Fibroblast of upper back skin (primary cell): Measurements from ENCODE around the gene RFC2.
"Not testable (repeated sequence)": the region's sequence is repeated elsewhere in the genome, so short reads cannot be mapped to it uniquely, and the experiment has no call there.

Source experiments
- DNase-seq: peaks from one replicate; pipeline ENCODE4 v3.0.0-alpha.2; 2013

Gene RFC2

DNA sequence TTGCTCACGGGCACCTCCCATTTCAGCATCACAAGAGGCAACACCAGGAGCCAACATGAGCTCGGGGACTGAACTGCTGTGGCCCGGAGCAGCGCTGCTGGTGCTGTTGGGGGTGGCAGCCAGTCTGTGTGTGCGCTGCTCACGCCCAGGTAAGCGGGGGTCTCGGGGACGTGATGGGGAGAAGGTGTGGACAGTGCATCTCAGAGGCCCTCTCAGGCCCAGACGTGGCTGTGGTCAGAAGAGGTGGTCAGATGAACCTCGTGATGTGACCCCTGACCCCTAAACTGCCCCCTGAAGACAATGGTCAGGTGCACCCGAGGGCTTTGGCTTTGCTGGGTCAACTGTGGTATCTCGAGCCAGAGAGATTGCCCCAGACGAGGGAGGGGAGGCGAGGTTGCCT lies 38.3 kb downstream of the RFC2 start:
- DNase-seq: no peak

DNA sequence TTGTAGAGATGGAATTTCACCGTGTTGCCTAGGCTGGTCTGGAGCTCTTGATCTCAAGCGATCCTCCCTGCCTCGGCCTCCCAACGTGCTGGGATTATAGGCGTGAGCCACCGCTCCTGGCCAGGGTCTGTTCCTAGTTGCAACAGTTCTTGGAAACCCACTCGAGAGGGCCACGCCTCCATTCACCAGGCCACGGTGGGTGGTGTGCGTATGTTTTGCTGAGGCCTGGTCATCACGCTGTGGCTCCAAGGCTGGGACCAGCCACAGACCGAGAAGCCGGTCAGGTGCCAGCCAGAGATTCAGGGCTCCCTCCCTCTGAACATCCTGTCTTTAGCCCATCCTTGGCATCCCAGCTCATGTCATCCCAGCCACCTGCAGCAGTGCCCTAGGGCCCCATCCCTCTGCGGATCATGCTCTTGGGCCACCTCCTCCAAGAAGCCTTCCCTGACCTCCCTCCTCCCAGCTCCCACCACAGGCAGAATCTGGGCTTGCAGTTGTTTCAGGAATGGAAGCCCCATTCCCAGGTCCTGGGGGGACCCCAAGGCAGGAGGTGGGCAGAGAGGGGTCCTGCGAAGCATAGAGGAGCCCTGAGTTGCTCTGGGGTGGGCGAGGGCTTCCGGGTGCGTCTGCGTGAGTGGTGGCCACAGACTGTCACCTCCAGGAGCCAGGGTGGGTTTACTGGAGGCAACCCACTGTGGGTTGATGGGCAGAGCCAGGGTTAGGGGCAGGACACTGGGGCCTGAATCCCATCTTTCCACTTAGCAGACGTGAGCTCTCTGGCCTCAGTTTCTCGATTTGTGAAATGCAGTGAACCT lies 39.2 kb downstream of the RFC2 start:
- no peak for DNase-seq

DNA sequence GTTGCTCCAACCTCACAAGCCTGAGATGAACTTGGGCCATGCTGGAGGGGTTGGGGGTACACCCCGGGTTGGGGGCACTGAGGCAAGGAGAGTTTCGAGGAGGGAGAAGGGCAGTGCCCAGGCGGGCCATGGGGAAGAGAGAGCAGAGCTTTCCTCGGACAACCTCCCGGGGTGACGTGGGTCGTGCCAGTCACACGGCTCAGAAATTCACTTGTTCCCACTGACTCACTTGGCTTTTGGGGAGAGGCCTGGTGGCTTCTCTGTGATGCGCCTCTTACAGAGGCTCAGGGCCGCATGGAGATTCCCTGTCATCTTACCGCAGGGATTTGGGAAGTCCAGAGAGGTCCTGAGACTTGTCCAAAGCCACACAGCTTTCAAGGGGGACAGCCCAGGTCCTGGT lies 41.5 kb downstream of the RFC2 start:
- DNase-seq: no peak

DNA sequence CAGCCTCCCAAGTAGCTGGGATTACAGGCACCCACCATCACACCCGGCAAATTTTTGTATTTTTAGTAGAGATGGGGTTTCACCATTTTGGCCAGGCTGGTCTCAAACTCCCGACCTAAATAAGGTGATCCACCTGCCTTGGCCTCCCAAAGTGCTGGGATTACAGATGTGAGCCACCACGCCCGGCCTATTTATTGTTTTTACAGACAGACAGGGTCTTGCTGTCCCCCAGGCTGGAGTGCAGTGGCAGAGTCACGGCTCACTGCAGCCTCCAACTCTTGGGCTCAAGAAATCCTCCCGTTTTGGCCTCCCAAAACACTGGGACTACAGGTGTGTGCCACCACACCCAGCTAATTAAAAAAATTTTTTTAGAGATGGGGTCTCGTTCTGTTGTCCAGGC lies 46.0 kb downstream of the RFC2 start:
- not testable (repeated sequence) for DNase-seq

DNA sequence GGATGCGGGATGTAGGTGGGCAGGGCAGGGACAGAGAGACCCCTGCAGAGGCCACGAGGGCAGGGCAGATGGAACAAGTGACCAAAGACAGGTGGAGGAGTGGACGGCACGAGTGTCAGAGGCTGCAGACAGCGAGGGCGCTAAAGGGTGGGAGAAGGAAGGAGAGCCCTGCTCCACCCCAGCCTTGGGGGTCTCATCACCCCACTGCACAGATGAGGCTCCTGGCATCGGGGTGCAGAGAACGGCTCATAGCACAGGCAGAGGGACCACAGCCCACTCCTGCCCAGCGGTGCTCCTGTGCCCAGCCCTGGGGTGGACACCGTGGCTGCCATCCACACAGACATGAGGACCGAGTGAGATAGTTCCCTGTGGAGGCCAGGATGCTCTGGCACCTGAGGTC lies 46.6 kb downstream of the RFC2 start:
- DNase-seq: no peak

DNA sequence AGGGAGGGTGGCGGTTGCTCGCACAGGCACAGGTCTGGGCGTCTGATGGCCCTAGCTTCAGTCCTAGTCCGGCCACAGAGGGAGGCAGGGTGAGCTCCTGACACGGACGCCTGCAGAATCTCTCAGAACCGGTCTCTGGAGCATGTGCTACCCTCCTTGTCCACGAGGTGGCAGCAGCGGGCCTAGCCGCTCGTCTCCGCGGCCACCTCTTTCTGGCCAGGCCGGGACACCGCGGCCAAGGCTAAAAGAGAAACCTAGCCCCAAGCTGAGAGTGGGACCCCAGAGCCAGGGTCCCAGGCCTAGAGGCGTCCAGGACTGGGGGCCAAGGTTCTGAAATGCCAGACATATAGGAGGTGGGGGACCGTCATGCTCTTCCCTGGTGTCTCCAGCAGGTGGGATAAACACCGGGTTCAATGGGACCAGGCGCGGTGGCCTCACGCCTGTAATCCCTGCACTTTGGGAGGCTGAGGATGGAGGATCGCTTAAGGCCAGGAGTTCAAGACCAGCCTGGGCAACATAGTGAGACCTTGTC lies 47.5 kb downstream of the RFC2 start:
- peak; percentile 56 for DNase-seq

DNA sequence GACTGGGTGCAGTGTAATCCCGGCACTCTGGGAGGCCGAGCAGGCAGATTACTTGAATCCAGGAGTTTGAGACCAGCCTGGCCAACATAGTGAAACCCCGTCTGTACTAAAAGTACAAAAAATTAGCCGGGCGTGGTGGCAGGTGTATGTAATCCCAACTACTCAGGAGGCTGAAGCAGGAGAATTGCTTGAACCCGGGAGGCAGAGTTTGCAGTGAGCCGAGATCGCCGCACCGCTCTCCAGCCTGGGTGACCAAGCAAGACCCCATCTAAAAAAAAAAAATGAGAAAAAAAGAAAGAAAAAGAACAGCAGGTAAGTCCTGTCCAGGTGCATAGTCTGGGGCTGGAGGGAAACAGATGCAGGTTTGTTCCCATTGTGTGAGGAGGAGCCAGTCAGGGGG lies 48.1 kb downstream of the RFC2 start:
- DNase-seq: not testable (repeated sequence)

DNA sequence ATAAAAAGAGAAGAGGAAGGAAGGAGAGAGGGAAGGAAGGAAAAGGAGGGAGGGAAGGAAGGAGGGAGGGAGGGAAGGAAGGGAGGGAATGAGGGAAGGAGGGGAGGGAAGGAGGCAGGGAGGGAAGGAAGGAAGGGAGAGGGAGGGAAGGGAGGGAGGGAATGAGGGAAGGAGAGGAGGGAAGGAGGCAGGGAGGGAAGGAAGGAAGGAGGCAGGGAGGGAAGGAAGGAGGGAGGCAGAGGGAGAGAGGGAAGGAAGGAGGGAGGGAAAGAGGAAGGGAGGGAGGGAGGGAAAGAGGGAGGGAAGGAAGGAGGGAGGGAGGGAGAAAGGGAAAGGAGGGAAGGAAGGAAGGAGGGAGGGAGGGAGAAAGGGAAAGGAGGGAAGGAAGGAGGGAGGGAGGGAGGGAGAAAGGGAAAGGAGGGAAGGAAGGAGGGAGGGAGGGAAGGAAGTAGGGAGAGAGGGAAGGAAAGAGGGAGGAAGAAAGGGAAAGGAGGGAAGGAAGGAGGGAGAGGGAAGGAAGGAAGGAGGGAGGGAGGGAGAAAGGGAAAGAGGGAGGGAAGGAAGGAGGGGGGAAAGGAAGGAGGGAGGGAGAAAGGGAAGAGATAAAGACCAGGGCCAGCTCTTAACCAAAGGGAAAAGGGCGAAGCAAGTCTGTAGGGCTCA lies 50.1 kb downstream of the RFC2 start:
- no peak for DNase-seq

DNA sequence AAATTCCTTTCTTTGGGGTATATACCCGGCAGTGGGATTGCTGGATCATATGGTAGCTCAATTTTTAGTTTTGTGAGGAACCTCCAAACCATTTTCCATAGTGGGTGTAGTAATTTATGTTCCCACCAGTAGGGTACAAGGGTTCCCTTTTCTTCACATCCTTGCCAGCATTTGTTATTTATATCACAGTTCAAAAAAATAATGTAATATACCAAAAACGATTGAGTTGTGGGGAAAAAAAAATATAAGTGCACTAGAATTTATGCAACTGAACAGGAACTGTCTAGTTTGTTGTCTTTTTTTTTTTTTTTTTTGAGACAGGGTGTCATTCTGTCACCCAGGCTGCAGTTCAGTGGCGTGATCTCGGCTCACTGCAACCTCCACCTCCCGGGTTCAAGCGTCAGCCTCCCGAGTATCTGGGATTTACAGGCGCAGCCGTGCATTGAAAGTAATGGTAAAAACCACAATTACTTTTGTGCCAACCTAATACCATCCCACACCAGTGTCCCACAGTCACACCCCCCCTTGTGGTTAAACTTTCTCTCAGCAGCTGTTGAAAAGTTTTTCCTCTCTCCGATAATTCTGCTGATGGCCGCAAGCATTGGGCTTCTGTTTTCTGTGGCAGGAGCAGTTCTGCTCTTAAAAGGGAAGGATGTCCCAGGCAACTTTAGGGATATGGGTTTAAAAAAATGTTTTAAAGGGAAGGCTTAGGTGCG lies 51.2 kb downstream of the RFC2 start:
- DNase-seq: peak; percentile 59

DNA sequence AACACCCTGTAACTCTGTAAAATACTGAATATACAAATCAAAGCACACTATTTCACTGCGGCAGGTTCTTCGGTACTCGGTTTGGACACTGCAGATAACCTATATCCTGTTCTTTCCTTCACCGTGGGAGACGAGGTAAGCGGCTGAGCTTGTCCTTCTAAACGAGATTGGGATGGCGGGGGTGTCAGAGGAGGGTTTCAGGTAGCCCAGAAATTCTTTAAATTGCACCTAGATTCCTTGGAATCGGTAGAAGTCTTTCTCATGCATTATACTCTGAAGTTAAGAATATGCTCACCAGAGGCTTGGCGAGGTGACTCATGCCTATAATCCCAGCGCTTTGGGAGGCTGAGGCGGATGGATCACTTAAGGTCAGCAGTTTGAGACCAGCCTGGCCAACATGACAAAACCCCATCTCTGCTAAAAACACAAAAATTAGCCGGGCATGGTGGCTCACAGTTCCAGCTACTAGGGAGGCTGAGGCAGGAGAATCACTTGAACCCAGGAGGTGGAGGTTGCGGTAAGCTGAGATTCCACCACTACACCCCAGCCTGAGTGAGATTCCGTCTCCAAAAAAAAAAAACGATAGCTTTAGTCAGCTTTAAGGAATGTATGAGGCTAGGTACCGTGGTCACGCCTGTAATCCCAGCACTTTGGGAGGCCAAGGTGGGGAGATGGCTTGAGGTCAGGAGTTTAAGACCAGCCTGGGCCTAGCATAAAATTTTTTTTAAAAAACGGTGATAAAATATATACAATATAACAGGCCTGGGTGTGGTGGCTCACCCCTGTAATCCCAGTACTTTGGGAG lies 54.4 kb downstream of the RFC2 start:
- peak; percentile 48 for DNase-seq

DNA sequence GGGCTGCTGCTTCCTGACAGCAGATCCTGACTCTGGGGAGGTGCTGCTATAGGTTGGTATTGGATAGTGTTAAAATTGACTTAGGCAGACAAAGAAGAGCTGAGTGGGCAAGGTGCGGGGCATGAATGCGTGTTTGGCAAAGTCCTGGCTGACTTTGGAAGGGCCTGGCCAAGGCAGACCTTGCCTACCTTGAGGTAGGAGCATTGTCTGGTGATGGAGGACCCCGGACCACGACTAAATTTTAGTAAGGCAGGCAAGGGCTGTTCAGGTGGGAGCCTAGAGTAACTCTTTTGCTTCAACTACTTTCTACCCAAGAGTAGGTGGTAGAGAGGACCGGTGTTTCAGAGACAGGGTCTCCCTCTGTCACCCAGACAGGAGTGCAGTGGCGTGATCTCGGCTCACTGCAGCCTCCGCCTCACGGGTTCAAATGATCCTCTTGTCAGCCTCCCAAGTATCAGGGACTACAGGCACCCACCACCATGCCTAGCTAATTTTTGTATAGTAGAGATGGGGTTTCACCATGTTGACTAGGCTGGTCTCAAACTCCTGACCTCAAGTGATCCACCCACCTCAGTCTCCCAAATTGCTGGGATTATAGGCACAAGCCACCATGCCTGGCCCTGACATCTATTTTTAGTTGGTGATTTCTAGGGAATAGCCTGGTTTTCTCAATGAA lies 56.6 kb downstream of the RFC2 start:
- no peak for DNase-seq

DNA sequence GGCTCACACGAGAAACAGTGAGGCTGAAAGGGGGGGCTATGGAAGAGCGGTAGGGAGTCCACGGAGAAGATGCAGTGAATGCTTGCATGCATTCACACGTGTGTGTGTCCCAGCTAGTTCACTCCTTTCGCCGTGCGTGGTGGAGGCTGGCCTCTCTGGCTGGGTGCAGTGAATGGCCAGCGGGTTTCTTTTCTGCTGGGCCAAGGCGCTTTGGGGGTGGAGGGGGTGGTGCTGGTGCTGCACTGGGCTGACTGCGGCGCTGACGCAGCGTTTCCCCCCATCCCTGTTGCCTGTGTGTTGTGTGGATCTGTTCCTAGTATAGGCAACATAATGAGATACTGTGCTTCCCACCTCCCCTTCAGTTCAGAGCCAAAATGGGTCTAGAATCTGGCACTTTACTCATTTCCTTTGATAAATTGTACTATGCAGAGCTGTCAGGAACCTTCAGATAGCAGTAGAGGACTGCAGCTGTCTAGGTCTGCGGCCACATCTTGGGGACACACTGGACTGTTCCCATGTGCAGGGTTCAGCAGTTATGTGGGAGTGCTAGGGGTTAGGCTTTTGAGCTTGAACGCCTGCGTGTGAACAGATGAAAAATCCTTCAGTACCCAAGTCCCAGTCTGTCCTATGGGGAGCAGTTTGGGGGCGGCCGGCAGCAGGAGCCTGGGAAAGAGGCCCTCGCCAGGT lies 58.1 kb downstream of the RFC2 start:
- not testable (repeated sequence) for DNase-seq

DNA sequence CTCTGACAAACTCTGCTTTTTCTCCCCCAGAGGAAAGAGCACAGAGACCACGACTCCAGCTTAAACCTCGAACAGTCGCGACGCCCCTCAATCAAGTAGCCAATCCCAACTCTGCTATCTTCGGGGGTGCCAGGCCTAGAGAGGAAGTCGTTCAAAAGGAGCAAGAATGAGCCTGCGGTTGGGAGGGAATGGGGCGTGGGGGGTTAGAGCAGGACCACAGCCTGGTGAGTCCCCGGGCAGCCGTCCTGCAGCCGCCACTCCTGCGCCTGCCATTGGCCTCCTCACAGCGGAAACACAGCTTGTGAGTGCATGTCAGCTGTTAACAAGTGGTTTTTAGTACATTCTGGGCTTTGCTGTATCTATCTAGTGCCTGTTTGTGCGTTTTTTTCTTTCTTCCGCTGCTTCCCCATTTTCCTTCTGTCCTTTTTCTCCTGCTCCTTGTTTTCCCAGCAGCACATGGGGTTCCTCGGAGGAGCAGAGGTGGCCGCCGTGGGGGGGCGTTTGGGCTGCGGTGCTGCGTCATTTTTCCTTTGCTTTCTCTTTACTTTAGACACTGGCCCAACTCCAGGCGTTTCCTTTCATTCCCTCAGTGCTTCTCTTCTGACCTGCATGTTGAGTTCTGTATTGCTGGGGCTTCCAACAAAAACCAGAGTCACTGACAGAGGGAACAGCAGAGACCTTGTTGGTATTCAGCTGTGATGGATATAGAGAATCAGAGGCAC lies 58.9 kb downstream of the RFC2 start:
- DNase-seq: not testable (repeated sequence)

DNA sequence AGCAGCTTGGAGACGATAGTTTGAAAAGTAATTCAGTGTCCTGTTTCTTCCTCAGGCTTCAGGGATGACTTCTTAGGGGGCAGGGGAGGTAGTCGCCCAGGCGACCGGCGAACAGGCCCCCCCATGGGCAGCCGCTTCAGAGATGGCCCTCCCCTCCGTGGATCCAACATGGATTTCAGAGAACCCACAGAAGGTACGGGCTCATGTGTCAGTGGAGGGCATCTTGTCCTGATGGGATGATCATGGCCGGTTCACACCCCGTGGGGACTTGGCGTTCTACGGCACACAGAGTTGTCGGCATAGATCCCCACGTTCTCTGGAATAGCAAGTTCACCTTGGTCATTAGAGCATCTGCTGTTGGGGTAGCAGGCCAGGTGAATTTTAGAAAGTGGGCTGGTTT lies 59.5 kb downstream of the RFC2 start:
- DNase-seq: no peak

DNA sequence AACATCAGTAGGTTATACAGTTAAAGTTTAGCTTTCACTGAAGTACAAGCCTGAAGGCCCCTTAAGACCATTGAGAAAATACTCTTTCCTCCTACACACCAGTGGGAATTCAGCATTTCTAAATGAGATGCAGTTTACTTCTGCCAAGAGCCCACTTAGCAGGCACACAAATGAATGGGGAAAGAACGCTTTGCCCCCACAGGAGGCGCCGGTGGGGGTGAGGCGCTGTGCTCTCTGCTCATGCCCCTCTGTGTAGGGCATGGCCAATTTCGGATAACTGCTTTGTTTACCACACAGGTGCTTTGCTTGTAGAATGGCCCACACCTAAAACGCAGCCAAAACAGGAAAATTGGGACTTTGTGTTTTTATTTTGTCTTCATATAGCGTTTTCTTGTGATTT lies 60.3 kb downstream of the RFC2 start:
- no peak for DNase-seq

DNA sequence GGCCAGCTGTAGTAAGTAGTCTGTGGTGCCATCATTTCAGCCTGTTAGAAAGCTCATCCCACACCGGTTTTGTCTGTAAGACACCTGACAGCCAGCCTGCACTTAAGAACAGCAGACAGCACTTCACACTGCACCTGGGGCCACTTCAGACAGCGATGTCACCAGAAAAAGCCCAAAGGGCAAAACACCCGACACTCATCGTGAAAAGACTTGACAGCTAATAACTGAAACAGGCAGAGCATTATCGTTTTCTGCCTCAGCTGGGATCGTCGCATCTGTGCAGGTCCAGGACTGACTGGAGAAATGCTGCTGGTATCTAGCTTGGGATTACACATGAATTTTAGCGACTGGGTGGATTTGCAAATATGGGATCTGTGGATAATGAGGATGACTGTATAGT lies 61.1 kb downstream of the RFC2 start:
- DNase-seq: no peak

DNA sequence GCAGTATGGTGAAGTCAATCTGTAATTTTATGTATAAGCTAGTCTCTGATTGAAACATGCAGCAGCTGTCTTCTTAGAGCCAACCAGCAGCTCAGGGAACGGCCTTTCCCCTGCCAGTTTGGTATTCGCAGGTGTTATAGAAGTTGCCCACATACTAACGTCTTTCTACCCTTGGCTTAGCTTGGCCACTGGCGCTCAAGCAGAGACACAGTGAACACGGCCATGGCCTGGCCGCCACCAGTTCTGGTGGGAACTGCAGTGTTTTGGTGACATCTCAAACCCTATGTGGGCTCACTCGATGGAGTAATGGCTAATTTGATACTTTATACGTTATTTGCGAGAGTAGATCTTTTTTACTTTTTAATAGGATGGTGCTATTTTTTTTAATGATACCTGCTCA lies 63.0 kb downstream of the RFC2 start:
- no peak for DNase-seq

DNA sequence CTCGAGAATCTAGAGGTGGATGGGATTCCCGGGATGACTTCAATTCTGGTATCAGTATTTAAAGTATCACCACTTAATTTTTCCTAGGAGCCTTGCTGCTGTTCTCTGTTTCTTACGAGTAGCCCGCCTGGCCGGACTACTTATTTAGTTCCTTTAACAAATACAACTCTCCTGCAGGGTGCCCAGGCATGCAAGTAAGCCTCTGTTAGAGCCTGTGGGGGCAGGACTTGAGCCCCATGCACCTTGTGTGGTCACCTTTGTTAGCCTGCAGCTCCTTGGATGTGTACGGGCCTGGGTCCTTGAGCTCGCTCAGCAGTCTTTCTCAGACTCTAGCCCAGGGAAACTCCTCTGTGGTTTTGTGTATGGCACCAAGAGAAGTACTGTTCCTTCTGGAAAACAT lies 63.9 kb downstream of the RFC2 start:
- no peak for DNase-seq

DNA sequence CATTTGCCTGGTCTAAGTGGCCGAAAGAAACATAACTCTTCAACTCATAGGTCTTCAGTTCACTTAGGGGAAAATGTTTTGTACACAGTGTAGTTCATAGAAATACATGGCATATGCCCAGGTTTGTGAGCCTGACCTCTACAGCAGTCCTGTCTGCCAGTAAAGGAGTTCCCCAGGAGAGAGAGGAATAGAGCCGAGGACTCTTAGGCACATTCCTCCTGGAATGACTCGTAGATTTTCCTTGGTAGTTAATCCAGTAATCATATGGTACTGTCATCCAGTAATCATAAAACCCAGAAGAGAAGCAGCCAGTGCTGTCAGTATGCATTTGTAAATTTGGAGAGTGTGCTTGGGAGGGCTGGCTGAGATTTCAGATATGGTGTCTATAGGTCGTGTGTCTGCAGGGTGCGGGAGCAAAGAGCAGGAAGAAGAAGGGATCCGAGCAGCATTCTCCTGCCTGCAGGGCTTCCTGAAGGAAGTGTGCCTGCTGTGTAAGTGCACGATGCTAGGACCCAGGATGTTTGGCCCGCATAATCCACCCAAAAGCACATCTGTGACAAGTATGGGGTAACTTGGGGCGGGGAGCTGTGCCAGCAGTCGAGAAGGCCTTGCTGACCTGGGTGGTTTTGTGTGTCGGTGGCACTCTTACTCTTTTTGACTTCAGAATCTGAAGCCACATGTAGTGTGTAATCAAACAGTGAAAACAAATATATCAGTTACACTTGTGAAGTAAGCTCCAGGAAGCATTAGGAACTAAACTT lies 66.1 kb downstream of the RFC2 start:
- peak; percentile 73 for DNase-seq

DNA sequence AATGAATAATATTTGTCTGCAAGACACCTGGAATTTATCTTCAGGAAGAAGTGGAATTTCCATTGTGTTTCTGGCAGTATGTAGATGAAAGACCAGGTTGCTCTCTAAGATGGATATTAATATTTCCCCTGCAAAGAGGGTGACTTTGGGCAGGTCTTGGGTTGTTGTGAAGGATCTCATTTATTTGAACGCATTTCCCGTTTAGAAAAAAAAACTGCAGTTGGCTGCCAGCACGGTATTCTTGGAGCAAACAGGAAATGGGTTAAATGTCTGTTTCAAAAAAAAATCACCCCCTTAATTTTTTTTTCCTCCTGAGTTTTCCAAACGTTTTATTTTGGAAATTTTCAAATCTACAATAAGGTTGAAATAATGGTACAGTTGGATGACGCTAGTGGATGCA lies 68.6 kb downstream of the RFC2 start:
- DNase-seq: no peak
